22Rv1 (cell line): ENCODE results near the gene ADM2.

Experiments used
- ZFX ChIP-seq: fragments of 450-650 bp; IDR thresholded peaks from 2 replicates; pipeline ENCODE4 v1.6.1; 2017; ENCODE audit warnings: antibody characterized with exemption, borderline replicate concordance
- TF ChIP-seq, protein P1 (sequence below): fragments of 450-650 bp; IDR thresholded peaks from 2 replicates; pipeline ENCODE4 v1.5.1; 2017; ENCODE audit warnings: mild to moderate bottlenecking

DNA sequence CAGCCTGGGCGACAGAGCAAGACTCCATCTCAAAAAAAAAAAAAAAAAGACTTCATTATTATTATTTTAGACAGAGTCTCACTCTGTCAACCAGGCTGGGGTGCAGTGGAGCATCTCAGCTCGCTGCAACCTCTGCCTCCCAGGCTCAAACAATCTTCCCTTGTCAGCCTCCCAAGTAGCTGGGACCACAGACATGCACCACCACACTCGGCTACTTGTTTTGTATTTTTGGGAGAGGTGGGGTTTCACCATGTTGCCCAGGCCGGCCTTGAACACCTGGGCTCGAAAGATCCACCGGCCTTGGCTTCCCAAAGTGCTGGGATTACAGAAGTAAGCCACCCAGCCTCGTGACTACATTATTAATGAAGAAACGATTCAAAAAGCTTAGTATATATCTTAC is 53.8 kb downstream of the ADM2 start:
- TF ChIP-seq, protein P1, sequence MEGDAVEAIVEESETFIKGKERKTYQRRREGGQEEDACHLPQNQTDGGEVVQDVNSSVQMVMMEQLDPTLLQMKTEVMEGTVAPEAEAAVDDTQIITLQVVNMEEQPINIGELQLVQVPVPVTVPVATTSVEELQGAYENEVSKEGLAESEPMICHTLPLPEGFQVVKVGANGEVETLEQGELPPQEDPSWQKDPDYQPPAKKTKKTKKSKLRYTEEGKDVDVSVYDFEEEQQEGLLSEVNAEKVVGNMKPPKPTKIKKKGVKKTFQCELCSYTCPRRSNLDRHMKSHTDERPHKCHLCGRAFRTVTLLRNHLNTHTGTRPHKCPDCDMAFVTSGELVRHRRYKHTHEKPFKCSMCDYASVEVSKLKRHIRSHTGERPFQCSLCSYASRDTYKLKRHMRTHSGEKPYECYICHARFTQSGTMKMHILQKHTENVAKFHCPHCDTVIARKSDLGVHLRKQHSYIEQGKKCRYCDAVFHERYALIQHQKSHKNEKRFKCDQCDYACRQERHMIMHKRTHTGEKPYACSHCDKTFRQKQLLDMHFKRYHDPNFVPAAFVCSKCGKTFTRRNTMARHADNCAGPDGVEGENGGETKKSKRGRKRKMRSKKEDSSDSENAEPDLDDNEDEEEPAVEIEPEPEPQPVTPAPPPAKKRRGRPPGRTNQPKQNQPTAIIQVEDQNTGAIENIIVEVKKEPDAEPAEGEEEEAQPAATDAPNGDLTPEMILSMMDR: no peak
- TF ChIP-seq ZFX: no peak
